SK-N-SH (cell line): ENCODE measurements around the gene RBM19. TPM values are rescaled to one million over a fixed set of nuclear protein-coding genes. Genes with fewer than 3 reads are reported as not detected.

Source experiments
- CTCF ChIA-PET: fragments of 300-600, 350-600 bp; formaldehyde crosslinking; extraction: SDS; loops from one replicate; lab custom pipeline; 2021; lab: Yijun Ruan, JAX
- POLR2A ChIA-PET: fragments of 350-600 bp; sonication (Branson Sonifier 250); formaldehyde crosslinking; extraction: SDS; loops from one replicate; lab custom pipeline; 2020; ENCODE audit warnings: antibody characterized with exemption, inconsistent platforms; lab: Yijun Ruan, JAX
- DNase-seq: peaks from one replicate; pipeline ENCODE4 v3.0.0; 2012
- H2AFZ ChIP-seq: fragments of 200-600 bp; sonication (generic); 2 replicates; pipeline ENCODE4 v1.8.1; 2016; ENCODE audit warnings: antibody characterized with exemption, mild to moderate bottlenecking, low read depth
- H3F3A ChIP-seq: fragments of 200-600 bp; sonication (generic); replicated peaks from 2 replicates; pipeline ENCODE3; 2016; ENCODE audit warnings: antibody characterized with exemption, mild to moderate bottlenecking; ENCODE audit not compliant: insufficient read depth
- H3K27ac ChIP-seq, 2 experiments: fragments of 200-500 bp in 1 of 2; fragments of 200-600 bp in 1 of 2; sonication (Bioruptor generic) in 1 of 2; sonication (generic), shearing (Covaris generic) in 1 of 2; 2 replicates each; pipeline versions ENCODE4 v1.5.1 to v1.6.1; 2014 to 2016; ENCODE audit warnings: low read depth in 2 of 2, inconsistent platforms in 1 of 2, low read length in 1 of 2, mild to moderate bottlenecking in 1 of 2, mixed read lengths in 1 of 2
- H3K27me3 ChIP-seq: fragments of 200-600 bp; sonication (generic), shearing (Covaris generic); 2 replicates; pipeline ENCODE4 v1.6.1; 2016; ENCODE audit warnings: mixed run types; ENCODE audit not compliant: insufficient read depth
- H3K36me3 ChIP-seq, 2 experiments: fragments of 200-500 bp in 1 of 2; fragments of 200-600 bp in 1 of 2; sonication (Bioruptor generic) in 1 of 2; sonication (generic) in 1 of 2; replicated peaks in 1 of 2; 2 replicates each; pipeline versions ENCODE3 to v1.5.1; 2014 to 2016; ENCODE audit warnings: low read length in 1 of 2, mild to moderate bottlenecking in 1 of 2; ENCODE audit not compliant: insufficient read depth in 2 of 2, control insufficient read depth in 1 of 2
- H3K4me1 ChIP-seq, 2 experiments: fragments of 200-500 bp in 1 of 2; fragments of 200-600 bp in 1 of 2; sonication (Bioruptor generic) in 1 of 2; sonication (generic), shearing (Covaris generic) in 1 of 2; 2 replicates each; pipeline versions ENCODE4 v1.5.1 to v1.6.1; 2014 to 2016; ENCODE audit warnings: low read depth in 1 of 2, low read length in 1 of 2, mixed run types in 1 of 2; ENCODE audit not compliant: insufficient read depth in 2 of 2, control insufficient read depth in 1 of 2
- H3K4me2 ChIP-seq: fragments of 200-600 bp; sonication (generic), shearing (Covaris generic); 2 replicates; pipeline ENCODE4 v1.6.1; 2017; ENCODE audit warnings: mixed run types
- H3K4me3 ChIP-seq, 2 experiments: fragments of 200-500 bp in 1 of 2; fragments of 200-600 bp in 1 of 2; sonication (Bioruptor generic) in 1 of 2; sonication (generic), shearing (Covaris generic) in 1 of 2; 2 replicates each; pipeline versions ENCODE4 v1.5.1 to v1.8.1; 2014 to 2016; ENCODE audit warnings: low read depth in 2 of 2, inconsistent platforms in 1 of 2, low read length in 1 of 2, mild to moderate bottlenecking in 1 of 2, mixed read lengths in 1 of 2, moderate library complexity in 1 of 2
- H3K79me2 ChIP-seq: fragments of 200-600 bp; sonication (generic); 2 replicates; pipeline ENCODE4 v1.8.1; 2017; ENCODE audit warnings: mild to moderate bottlenecking; ENCODE audit not compliant: insufficient read depth
- H3K9ac ChIP-seq: fragments of 200-600 bp; sonication (generic); 2 replicates; pipeline ENCODE4 v1.6.1; 2017; ENCODE audit warnings: mixed run types
- H3K9me2 ChIP-seq: fragments of 200-600 bp; sonication (generic); 2 replicates; pipeline ENCODE4 v1.6.1; 2017; ENCODE audit warnings: mixed run types
- H3K9me3 ChIP-seq: fragments of 200-600 bp; sonication (generic); 2 replicates; pipeline ENCODE4 v1.6.1; 2017; ENCODE audit warnings: mixed run types, mild to moderate bottlenecking, moderate library complexity
- H4K20me1 ChIP-seq: fragments of 200-600 bp; sonication (generic); 2 replicates; pipeline ENCODE4 v1.6.1; 2017; ENCODE audit warnings: mild to moderate bottlenecking, mixed run types; ENCODE audit not compliant: insufficient read depth
- CHD2 ChIP-seq: fragments of 150-350 bp; IDR thresholded peaks from 2 replicates; pipeline ENCODE4 v1.6.1; 2018; ENCODE audit warnings: low read length; ENCODE audit not compliant: partially characterized antibody
- CTCF ChIP-seq: fragments of 200-600 bp; sonication (generic); IDR thresholded peaks from 2 replicates; pipeline ENCODE4 v1.6.1; 2017; ENCODE audit warnings: antibody characterized with exemption, mild to moderate bottlenecking, moderate library complexity
- EZH2phosphoT487 ChIP-seq: fragments of 200-600 bp; sonication (generic); IDR thresholded peaks from 2 replicates; pipeline ENCODE4 v1.6.1; 2017; ENCODE audit warnings: low read depth, mixed run types, mild to moderate bottlenecking, antibody characterized with exemption, moderate library complexity, borderline replicate concordance
- FOSL2 ChIP-seq: IDR thresholded peaks from 2 replicates; pipeline ENCODE4 v1.4.0; 2012; ENCODE audit warnings: low read depth, mild to moderate bottlenecking, moderate library complexity, borderline replicate concordance
- JUND ChIP-seq: IDR thresholded peaks from 2 replicates; pipeline ENCODE4 v1.4.0; 2012
- MAX ChIP-seq: IDR thresholded peaks from 2 replicates; pipeline ENCODE4 v1.4.0; 2012; ENCODE audit warnings: low read depth
- MEF2A ChIP-seq: IDR thresholded peaks from 2 replicates; pipeline ENCODE4 v1.4.0; 2012; ENCODE audit warnings: low read depth, borderline replicate concordance
- MXI1 ChIP-seq: IDR thresholded peaks from 2 replicates; pipeline ENCODE4 v1.6.1; 2012; ENCODE audit warnings: mild to moderate bottlenecking, low read depth, low read length, improper control_type of control experiment
- PBX3 ChIP-seq: IDR thresholded peaks from 2 replicates; pipeline ENCODE4; 2012
- POLR2AphosphoS5 ChIP-seq: IDR thresholded peaks from 2 replicates; pipeline ENCODE4 v1.6.1; 2012; ENCODE audit warnings: low read depth, low read length
- RAD21 ChIP-seq: IDR thresholded peaks from 2 replicates; pipeline ENCODE4 v1.6.1; 2012; ENCODE audit warnings: mild to moderate bottlenecking, low read length
- RCOR1 ChIP-seq: fragments of 150-350 bp; IDR thresholded peaks from 2 replicates; pipeline ENCODE4 v1.6.1; 2017; ENCODE audit warnings: antibody characterized with exemption, low read length
- RFX5 ChIP-seq: IDR thresholded peaks from 2 replicates; pipeline ENCODE4 v1.6.1; 2012; ENCODE audit warnings: mild to moderate bottlenecking, improper control_type of control experiment, low read length
- SMC3 ChIP-seq: IDR thresholded peaks from 2 replicates; pipeline ENCODE4 v1.6.1; 2012; ENCODE audit warnings: low read depth, low read length, improper control_type of control experiment
- TCF12 ChIP-seq: IDR thresholded peaks from 2 replicates; pipeline ENCODE4 v1.4.0; 2012
- TEAD4 ChIP-seq: IDR thresholded peaks from 2 replicates; pipeline ENCODE4 v1.4.0; 2012; ENCODE audit warnings: mild to moderate bottlenecking, borderline replicate concordance; ENCODE audit not compliant: insufficient read depth
- USF1 ChIP-seq: IDR thresholded peaks from 2 replicates; pipeline ENCODE4 v1.4.0; 2012; ENCODE audit warnings: low read depth, borderline replicate concordance
- USF2 ChIP-seq: fragments of 150-350 bp; IDR thresholded peaks from 2 replicates; pipeline ENCODE4 v1.6.1; 2017; ENCODE audit warnings: antibody characterized with exemption, low read length, low read depth, borderline replicate concordance
- YY1 ChIP-seq: IDR thresholded peaks from 2 replicates; pipeline ENCODE4 v1.4.0; 2012; ENCODE audit warnings: low read depth, mild to moderate bottlenecking
- ZBTB33 ChIP-seq: IDR thresholded peaks from 2 replicates; pipeline ENCODE4 v1.4.0; 2012; ENCODE audit warnings: low read depth, borderline replicate concordance
- WGBS: methylation state at CpG from one replicate; pipeline ENCODE4 v1.1.6; 2017; ENCODE audit warnings: low lambda C conversion rate; 5-methylcytosine and 5-hydroxymethylcytosine counted together
- polyA plus RNA-seq, 3 experiments: library from polyadenylated mRNA; depleted of rRNA; stranded (reverse); fragments of >200 nt; gene quantifications; 2 replicates each; pipeline ENCODE4 v1.2.3, GENCODE V29; 2012

The RBM19 gene
- polyA plus RNA-seq, 1 of the 3 experiments (the other 2 are of a cell fraction), result 16.6 TPM

- Histone ChIP-seq H4K20me1 (no peaks in the 10 kb centered on the region), H3K27ac (no peak overlapping the region), H3F3A (no peaks in the 10 kb centered on the region)
- DNase-seq, result no peak
- TF ChIP-seq YY1 (no peak), TEAD4 (no peak), RAD21 (no peak), RCOR1 (no peak), CHD2 (no peak), EZH2phosphoT487 (no peak), MEF2A (no peak), FOSL2 (no peak), SMC3 (no peak), ZBTB33 (no peak), USF1 (no peak), MAX (no peak), RFX5 (no peak), MXI1 (no peak), POLR2AphosphoS5 (no peak), JUND (no peak), USF2 (no peak), TCF12 (no peak), PBX3 (no peak), CTCF (no peak)
- TF ChIP-seq, all 33 proteins: peak for 0
- H3K36me3 ChIP-seq, result peaks cover 5 to 45% of the 10 kb centered on the region in 2 experiments
- H3K9me2 ChIP-seq, result no peaks in the 10 kb centered on the region
- no peak overlapping the region for H3K4me3 ChIP-seq
- H2AFZ ChIP-seq, result no peak overlapping the region
- ChIA-PET CTCF (interaction anchor here (1.1 kb wide), 1 partner anchor 19 kb away, joined by 3 read pairs; no protein-coding TSS in a partner anchor), POLR2A (no interaction called here)
- H3K4me2 ChIP-seq, result no peak overlapping the region
- 96% methylated on average over 13 of the region's 14 CpGs for WGBS
- no peaks in the 10 kb centered on the region for H3K27me3 ChIP-seq
- H3K4me1 ChIP-seq, result no peaks in the 10 kb centered on the region
- H3K9me3 ChIP-seq, result no peaks in the 10 kb centered on the region
- H3K79me2 ChIP-seq, result no peaks in the 10 kb centered on the region
- H3K9ac ChIP-seq, result no peak overlapping the region
Measured at GRCh38 chr12:113934060-113934814, 31.9 kb downstream of the RBM19 start.
